Gastrocnemius medialis (tissue), 4 donors: Measurements from ENCODE around the gene RNF44.

ENCODE experiments used
- POLR2A ChIP-seq, 2 donors: fragments of 450-650 bp; IDR thresholded peaks; one replicate each; pipeline ENCODE4 v1.6.1; 2017; ENCODE audit warnings: antibody characterized with exemption in 2 of 2, mild to moderate bottlenecking in 2 of 2, moderate library complexity in 2 of 2
- TF ChIP-seq, protein P1 (sequence below), 5 experiments: fragments of 450-650 bp in 3 of 5; fragments of 200-600 bp in 2 of 5; sonication (generic) in 2 of 5; IDR thresholded peaks in 4 of 5; conservative IDR thresholded peaks in 1 of 5; 1 replicate in 4 of 5; 2 replicates in 1 of 5; pipeline ENCODE4 v1.5.1; 2016 to 2019; ENCODE audit warnings: antibody characterized with exemption in 5 of 5, mild to moderate bottlenecking in 3 of 5, moderate library complexity in 3 of 5

DNA sequence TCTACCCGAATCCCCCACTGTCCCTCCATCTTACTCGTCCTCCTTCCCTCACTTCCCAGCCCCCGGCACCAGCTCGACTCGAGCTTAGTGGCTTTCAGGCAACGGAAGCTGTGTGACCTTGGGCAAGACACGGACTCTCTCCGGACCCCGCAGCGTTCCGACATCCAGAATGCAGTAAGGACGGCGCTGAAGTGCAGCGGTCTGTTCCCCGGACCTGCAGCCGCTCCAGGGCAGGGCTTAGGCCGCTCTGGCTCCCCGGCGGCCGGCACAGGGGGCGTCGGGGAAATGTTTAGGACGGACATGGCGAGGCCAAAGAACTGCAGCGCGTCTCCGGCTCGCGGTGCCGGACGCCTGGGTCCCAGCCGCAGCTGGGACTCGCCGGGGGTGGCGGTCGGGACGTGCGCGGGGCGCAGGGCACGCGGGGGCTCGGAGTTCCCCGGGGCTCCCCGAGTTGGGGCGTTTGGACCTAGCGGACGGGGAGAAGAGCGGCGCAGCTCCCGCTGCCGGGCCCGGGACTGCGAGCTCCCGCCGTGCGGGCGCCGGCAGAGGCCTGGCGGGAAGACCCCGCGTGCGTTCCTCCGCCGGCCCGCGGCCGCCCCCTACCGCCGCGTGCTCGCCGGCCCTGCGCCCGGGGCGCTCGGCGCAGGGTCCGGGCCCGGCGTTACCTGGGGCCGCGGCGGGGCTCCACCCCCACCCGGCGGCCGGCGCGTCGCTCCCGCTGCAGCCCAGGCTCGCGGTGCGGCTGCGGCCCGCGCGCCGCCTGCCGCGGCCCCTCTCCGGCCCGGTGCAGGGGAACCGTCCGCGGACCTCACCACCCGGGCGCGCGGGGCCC is 5.6 kb upstream of the RNF44 start:
- TF ChIP-seq, protein P1, sequence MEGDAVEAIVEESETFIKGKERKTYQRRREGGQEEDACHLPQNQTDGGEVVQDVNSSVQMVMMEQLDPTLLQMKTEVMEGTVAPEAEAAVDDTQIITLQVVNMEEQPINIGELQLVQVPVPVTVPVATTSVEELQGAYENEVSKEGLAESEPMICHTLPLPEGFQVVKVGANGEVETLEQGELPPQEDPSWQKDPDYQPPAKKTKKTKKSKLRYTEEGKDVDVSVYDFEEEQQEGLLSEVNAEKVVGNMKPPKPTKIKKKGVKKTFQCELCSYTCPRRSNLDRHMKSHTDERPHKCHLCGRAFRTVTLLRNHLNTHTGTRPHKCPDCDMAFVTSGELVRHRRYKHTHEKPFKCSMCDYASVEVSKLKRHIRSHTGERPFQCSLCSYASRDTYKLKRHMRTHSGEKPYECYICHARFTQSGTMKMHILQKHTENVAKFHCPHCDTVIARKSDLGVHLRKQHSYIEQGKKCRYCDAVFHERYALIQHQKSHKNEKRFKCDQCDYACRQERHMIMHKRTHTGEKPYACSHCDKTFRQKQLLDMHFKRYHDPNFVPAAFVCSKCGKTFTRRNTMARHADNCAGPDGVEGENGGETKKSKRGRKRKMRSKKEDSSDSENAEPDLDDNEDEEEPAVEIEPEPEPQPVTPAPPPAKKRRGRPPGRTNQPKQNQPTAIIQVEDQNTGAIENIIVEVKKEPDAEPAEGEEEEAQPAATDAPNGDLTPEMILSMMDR (IDR thresholded peaks at IDR 0.05 in 4 of 5, conservative IDR thresholded peaks at IDR 0.05 in 1 of 5): peak in 2 of 5 experiments; percentile 16 to 35
- no peak for TF ChIP-seq POLR2A (IDR thresholded peaks at IDR 0.05)
